Stimulated activated CD4-positive, alpha-beta T cell treated with anti-CD3 and anti-CD28 coated beads, Interleukin-1b, Interleukin-23, amount 100 ng/mL, for 24 hours (primary cell): ENCODE measurements around the gene MRPS5.
A peak's percentile ranks its signal among the peaks of the same experiment; 100 is the strongest.
"Not testable (repeated sequence)": the region's sequence is repeated elsewhere in the genome, so short reads cannot be mapped to it uniquely, and the experiment has no call there.

Source experiments
- DNase-seq, 4 experiments: peaks; one replicate each; pipeline ENCODE4 v3.0.0-alpha.2; 2020; ENCODE audit warnings: low read depth in 4 of 4, low spot score in 1 of 4

MRPS5 gene

DNA sequence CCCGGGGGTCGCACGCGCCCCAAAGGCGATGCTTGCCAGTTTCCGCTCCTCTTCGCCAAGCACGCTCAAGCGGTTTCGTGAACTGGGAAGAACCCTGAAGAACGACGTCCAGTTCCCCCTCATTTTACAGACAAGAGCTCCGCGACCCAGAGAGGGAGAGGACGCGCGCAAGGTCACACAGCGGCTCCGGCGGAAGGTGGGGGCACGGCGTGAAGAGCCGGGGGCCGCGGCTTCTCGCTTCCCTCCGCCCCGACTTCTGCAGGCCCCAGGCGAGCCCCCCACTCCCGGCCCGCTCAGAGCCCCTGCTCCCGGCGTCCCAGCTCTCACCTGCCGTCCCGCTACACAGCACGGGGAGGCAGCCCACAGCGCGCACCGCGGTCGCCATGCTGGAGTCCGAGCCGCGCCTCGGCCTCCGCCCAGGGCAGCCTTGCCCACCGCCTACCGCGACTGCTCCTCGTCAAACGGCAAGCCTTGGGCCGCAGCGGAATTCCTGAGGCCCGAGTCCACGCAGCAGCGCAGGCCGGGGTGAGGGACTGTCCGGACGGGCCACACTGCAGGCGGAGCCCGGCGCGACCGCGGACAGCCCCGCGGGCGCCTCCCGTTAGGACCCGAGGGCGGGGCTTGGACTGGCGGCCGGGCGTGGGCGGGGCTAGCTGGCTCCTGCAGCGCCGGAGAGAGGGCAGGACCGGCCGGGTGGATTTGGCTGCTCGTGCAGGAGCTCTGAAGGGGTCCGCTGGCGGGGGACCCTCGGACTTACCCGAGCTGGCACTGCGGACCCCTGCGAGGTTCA, at the start of gene MRPS5:
TSS of gene MRPS5 (minus strand) at position 402 of the 790 bp plus-strand sequence. CDS start at position 385, 17 bp downstream.
- peak; percentile 82 to 88 (median 85) for DNase-seq

DNA sequence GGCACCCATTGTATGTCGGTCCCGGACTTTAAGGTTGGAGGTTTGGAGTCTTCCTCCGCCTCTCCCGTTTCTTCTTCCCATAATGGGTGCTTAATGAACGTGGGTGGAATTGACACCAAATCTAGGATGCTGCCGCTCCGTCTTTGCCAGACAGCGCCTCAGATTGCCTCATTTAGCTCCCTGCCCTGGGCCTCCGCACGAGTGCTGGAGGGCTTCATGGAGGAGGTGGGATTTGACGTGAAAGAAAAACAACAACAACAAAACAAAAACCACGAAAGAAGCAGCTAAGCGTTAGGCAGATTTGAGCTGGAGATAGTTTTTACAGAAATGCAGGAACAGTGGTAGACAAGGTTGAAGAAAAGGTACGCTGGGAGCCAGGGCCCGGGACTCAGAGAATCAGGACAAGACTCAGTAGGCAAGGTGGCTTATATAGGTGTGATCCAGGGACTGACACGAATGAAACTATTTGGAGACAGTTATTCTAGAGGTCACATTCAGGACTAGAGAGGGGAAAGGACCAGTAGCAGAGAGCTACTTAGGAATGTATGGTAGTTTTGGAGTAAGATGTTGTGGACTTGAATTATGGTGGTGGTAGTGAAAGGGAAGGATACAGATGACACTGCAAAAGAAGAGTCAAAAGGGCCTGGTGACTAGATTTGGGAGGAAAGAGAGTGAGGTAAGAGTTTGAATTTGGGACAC, 44.6 kb upstream of the MRPS5 start:
- no peak for DNase-seq

DNA sequence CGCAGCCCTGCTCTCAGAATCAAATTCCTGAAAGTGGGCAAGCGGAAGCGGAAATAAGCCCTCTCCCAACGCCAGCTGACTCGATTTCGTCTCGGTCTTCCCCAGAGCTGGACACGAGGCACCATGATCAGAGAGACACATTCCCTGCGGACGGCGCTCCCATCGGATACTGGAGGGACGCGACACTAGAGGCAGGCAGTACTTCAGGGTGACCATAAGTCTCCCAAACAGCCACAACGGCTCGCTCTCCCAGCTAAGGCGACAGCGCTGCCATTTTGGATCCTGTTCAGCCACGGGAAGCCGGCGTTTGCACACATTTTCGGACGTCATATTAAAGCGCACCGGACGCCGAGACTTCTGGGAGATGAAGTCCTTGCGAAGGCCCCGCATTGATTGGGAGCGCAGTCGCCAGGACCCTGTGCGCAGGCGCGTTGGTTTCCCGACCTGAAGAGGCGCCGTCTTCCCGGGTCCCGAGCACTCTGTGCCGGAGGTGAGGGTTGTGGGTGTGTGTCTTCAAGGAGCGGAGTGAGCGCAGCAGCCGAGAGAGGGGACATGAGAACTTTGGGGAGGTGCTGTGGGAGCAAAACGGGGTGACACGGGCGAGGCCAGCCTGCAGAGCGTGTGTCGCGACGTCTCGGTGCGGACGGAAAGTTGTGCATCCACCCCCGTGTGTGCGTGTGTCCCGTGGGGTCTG, 43.9 kb upstream of the MRPS5 start, which contains the start of gene ZNF2:
TSS of gene ZNF2 (plus strand) at position 439 of the 694 bp plus-strand sequence. CDS start 10,418 bp downstream, outside the sequence.
- peak; percentile 93 to 98 (median 96) for DNase-seq

DNA sequence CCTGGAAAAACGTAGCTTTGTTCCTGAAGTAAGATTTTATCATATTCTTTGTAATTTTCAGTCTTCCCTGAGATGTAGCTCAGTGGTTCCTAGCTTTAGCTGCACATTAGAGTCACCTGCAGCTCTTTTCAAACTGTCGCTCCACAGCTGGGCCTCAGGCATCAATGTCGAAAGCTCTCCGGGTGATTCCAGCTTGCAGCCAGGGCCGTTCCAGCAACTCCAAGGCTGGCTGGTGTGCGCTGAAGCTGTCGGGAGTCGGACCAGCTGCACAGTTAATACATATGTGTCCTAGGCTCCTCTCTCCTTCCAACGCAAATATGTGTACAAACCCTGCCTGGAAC, 43.4 kb upstream of the MRPS5 start:
- no peak for DNase-seq

DNA sequence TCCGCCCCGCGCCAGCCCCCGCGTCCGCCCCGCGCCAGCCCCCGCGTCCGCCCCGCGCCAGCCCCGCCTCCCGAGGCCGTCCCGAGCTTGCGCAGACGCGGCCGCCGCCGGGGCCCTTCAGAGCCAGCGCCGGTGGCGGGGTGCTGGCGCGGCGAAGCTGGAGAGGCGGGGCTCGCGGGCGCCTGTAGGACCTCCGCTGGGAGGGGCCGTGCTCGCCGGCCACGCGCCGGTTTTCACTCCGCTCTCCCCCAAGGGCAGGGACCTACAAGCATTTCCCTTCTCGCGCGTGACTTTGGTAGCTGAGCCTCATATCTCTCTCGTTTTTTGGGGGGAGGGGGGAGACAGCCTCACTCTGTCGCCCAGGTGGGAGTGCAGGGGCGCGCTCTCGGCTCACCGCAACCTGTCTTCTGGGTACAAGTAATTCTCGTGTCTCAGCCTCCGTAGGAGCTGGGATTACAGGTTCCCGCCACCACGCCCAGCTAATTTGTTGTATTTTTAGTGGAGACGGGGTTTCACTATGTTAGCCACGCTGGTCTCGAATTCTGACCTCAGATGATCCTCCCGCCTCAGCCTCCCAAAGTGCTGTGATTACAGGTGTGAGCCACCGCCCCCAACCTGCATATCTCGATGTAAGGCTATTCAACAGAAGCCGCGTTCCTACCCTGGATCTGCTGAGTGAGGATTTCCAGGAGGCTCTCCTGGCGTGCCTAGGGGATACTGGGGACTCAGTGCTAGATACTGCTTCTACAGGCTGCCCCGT, 38.3 kb upstream of the MRPS5 start, which contains the start of gene ZNF514:
TSS of gene ZNF514 (minus strand) at position 159 of the 760 bp plus-strand sequence. CDS start 6,595 bp downstream, outside the sequence.
- peak; percentile 30 to 62 (median 48) for DNase-seq

DNA sequence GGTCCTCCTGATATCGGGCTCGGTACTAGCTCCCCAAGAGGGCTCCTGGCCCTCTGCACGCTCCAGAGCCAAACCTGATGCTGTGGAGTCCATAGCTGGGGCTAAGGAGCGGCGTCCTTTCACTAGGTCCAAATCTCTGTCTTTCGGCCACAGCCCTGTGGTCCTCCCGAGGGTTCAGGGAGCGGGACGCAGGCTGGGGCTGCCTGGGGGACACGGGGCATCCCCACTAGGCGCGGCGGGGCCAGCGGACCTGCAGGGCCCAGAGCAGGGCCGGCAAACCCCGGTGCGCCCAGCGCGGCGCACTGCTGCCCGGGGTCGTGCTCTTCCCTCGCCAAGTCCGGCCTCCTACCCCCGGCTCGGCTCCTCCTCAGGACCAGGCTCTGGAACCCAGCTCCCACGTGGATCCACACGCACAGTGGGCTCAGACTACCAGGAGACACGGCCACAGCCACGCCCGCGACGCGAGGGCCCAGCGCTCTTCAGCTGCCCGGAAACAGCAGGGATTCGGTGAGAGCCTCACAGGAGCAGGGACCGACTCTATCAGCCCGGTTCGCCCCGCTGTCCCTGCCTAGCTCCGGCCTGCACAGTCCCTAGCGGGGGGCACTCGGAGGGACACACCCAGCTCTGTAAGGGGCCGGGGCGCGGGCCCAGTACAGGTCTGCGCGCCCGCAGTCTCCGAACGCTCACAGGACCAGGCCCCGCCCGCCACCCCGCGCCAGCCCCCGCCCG, 37.4 kb upstream of the MRPS5 start:
- no peak for DNase-seq

DNA sequence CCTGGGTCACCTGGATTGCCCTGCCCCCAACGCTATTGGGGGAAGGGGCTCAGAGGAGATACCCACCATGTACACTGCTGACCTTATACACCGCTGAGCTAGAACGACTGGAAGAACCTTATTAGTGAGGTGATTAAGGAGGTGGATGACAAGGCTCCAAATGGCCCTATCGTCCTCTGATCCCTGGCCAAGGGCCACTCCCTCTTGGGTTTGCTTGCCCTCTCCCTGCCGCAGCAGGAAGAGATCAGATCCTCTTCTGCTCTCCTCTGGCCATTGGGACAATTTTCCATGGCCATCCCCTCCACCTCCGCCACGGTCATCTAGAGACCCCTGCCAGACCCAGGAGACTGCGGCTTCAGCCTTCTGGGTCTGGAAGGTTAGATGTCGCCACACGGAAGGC, 36.8 kb upstream of the MRPS5 start:
- DNase-seq, result no peak

DNA sequence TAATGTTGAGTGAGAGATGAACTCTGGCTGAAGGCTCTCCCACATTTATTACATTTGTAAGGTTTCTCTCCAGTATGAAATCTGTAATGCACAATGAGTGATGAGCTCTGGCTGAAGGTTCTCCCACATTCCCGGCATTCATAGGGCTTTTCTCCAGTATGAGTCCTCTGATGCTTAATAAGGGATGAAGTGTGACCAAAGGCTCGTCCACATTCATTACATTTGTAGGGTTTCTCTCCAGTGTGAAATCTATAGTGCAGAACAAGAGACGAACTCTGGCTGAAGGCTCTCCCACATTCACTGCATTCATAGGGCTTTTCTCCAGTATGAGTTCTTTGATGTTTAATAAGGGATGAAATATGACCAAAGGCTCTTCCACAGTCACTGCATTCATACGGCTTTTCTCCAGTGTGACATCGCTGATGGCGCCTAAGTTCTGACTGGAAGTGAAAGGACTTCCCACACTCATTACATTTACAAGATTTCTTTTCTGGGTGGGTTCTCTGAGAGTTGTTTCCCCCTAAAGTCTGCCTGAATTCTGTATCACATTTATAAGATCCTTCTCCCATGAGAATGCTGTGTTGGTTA, 27.9 kb upstream of the MRPS5 start:
- no peak for DNase-seq

DNA sequence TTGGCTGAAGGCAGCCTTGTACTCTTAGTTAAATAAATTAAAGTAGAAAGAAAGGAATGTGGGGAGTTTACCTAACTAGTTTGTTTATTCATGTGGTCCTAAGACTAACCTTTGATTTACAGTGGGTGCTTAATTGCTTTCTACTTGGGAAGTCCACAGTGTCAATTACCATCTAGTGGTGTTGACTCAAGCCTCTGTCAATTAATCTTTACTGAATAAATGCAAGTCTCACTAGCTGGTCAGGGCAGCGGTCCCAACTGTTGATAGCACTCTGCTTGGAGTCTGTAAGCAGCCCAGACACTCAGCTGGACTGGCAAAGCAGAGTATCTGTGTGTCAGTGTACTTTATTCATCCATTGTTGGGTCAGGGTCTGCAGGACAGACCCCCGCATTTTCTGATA, 22.2 kb upstream of the MRPS5 start:
- no peak for DNase-seq

DNA sequence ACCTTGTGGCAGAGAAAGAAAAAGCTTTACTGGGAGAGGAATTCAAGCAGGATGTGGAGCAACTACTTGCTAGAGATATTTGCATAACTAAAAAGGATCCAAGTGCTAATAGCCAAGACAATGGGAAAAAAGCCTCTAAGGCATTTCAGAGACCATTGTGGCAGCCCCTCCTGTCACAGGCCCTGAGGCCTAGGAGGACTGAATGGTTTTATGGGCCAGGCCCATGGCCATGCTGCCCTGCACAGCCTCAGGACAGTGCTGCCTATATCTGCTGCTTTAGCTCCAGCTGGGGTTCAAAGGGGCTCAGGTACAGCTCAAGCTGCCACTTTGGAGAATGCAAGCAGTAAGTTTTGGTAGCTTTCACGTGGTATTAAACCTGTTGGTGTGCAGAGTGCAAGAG, 17.1 kb upstream of the MRPS5 start:
- no peak for DNase-seq

DNA sequence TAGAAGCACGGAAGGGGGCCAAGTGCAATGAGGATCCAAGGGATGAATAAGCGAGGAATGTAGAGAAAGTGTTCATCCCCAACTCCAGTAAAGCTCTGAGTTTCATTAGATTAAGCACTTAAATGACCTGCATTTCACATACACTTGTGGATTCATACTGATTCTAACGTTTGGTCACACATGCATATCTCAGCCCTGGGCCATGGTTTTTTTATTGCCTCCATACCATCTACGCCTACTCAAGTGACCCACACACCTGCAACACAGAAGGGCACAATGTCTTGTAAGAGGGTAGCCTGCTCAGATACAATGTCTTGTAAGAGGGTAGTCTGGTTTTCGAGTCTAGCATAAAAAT, 566 bp upstream of the MRPS5 start:
- no peak for DNase-seq

DNA sequence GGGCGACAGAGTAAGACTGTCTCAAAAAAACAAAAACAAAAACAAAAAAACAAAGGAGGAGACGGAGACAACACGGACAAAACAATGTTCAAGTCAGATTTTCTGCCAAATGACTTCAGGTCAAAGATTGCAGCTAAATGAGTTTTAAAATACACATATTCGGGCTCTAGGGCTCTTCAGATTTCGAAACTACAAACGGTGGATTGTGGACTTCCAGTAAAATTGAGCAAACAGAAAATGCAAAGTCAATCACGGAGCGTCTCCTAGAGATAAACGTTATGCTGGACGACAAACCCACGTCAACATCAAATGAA, 558 bp downstream of the MRPS5 start:
- no peak for DNase-seq

DNA sequence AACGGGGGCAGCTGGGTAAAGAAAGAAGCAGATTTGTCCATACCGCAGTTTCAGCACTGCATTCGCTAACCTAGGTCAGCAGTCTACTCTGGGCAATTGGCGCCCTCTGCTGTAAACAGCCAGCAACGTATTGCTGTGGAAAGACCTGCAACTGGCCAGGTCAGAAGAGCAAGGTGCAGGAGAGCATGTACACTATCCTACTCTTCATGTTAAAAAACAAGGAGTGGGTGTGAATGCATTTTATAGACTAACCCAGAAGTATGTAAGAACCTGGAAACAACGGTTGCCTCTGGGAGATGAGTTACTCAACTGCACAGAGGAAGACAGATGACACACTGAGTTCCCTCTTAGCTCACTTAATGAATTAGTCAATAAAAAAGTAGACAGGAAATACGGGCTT, 6.2 kb downstream of the MRPS5 start:
- DNase-seq, result peak; percentile 30 to 49 (median 44)

DNA sequence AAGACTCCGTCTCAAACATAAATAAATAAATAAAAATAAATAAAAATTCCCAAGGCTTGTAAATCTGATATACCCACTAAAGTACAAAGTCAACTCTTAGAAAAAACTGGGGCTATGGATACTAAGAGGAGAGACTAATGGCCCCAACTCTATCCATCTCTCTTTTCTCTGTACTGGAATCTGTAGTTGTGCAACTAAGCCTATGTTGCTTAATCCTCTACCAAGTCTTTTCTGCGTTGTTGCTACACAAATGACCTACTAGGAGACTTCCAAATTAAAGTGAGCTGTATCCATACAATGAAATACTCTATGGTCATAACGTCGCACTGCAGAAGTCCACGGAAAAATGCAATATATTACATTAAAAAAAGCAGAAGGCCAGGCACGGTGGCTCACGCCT, 8.1 kb downstream of the MRPS5 start:
- DNase-seq, result no peak

DNA sequence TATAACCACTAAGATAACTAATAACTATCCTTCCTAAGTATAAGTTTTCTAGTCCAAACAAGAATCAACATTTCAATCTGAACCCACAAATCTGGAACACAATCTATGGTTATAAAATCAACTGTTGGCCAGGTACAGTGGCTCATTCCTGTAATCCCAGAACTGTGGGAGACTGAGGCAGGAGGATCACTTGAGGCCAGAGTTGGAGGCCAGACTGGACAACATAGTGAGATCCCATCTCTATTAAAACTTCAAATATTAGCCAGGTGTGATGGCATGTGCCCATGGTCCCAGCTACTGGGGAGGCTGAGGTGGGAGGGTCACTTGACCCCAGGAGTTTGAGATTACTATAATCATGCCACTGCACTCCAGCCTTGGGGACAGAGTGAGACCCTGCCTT, 11.2 kb downstream of the MRPS5 start:
- DNase-seq, result no peak

DNA sequence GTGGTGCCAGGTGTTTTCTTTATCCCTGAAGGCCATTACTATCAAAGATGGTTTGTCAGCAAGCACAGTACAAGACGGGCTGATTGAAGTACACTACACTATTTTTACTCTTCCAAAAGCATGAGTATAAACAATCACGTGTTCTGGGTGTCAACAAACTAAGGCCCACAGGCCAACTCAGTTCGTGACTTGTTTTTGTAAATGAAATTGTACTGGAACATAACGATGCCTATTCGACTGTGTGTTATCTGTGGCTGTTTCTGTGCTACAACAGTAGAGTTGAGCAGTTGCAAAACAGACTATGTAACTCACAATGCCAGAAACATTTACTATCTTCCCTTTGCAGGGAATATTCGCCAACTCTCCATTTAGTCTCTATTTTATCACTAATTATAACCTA, 12.3 kb downstream of the MRPS5 start:
- no peak for DNase-seq

DNA sequence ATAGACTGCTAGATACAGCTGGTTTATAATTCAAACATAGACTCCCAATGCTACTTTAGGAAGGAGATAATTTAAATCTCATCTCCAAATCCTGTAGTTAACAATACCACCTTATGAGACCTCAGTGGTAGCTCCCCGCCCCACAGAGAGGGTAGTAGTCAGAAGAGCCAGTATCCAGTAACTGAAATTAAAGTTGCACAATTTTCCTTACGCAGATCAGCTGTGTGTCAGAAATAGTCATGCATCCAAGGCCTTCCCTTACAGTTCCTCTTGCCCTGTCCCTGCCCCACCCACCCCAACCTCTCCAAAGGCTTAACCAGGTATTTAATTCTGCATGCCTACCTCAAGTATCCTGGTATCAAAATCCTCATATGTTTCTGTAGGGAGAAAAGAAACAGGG, 15.5 kb downstream of the MRPS5 start:
- DNase-seq, result no peak

DNA sequence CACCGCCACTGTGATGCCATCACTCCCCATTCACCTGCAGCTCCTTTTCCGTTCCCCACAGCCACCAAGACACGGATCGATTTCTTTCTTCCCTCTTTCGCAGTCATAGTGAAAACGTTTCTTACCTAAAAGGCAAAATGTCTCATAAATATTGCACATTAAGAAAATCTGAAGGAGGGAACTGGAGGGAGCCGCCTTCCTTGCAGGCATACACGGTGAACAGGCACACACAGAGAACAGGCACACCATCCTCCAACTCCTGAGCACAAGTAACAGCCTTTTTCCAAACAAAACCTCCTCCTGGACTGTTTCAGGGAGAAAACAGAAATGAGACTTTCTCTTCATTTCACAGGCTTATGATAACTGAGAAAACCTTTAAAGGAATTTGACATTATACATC, 17.0 kb downstream of the MRPS5 start:
- DNase-seq, result no peak

DNA sequence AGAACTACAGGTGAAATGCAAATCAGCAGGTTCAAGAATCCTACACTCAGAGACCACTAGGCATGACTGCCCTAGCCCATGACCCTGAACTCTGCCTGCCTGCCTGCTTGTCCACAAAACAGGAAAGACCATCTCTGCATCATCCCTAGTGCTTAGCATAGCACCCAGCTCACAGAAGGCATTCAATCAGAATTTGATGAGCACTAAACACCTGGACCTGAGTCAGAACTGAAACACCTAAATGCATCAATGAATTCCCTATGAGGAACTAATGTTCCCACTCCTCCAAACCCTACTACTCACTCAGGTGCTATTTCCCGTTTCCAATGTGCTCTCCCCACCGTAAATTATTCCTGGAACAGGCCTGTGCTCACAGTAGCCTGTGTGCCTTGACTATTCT, 21.7 kb downstream of the MRPS5 start:
- no peak for DNase-seq

DNA sequence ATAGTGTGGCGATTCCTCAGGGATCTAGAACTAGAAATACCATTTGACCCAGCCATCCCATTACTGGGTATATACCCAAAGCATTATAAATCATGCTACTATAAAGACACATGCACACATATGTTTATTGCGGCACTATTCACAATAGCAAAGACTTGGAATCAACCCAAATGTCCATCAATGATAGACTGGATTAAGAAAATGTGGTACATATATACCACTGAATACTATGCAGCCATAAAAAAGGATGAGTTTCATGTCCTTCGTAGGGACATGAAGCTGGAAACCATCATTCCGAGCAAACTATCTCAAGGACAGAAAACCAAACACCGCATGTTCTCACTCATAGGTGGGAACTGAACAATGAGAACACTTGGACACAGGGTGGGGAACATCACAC, 23.3 kb downstream of the MRPS5 start:
- DNase-seq, result not testable (repeated sequence)
